Medulla oblongata (tissue), 1 donor: ENCODE results near the gene ZBTB7C.

Source experiments
- DNase-seq: peaks from one replicate; pipeline ENCODE4 v3.0.0-alpha.2; 2015; ENCODE audit errors: extremely low spot score

ZBTB7C gene

DNA sequence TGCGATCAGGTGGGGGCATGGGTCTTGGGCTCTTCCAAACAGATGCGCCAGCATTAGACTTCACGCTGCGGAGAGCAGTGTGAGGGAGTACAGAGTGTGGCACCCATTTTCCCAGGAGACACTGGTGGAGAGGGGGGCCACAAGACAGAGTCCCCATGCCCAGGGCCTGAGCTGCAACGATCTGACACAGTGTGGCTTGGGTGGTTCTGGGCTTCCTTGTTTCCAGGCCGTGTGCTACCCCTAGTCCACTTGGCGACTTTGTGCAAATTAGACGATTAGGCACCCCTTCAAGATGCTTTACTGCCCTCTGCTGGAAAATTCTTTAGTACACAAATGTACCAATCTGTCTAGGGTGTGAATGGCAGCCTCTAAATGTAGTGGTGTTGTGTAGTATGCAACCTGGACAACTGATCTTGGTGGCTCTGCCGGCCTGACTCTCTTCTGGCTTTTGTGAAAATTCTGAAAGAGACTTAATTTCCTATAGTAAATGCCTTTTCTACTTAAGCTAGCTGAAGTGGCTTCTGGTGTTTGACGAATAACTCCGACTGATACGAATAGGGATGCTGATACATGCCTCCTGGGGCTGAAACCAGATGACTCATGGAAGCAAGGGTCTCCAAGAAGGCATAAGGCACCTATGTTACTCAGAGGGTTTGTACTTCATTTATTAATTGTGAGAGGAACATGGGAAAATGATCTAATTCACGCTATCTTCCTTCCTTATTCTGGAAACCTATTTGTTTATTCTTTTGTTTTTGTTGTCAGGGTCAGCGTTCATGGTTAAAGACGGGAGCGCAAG is 386.5 kb downstream of the ZBTB7C start:
- DNase-seq: peak; percentile 87

DNA sequence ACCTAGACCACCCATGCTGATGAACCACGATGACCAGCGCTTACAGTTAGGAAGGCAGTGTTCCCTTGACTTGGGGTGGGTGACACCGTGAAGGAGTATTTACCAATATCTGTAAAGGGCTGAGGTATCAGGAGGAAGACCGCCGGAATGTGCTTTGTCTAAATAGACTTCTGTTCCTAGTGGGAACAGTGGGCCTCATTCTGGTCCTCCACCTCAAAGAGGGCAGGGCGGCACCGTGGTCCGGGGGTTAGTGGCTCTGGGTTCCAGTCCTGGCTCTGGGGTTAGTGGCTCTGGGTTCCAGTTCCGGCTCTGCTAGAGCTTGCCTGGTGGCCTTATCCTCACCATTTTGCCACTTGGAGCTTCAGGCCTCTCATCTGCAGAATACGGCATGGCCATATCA is 387.2 kb downstream of the ZBTB7C start:
- DNase-seq: no peak

DNA sequence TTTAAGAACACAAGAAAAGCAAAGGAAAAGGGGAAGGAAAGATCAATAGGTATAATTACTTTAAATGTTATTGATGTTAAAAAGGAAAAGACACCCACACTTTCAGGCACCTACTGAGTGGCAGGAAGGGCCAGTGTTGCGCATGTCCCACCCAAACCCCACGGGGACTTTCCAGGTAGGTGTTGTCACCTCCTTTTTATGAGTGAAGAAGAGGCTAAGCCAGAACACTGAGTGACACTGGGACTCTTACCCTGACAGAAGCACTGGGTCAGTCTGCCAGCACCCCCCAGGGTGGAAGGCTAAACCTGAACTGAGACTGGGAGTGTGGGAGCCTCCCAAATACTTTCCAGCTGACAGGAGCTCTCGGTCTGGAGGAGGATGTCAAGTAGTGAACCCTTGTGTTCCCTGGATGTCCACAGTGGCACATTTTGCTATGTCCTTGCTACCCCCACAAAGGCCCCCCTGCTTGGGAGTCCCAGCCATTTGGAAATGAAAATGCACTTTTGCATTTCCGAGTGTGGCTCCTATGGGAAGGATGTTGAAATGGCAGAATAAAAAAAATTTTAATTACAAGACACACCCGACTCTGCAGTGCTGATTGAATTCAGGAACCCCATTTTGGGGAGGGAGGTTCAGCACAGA is 387.8 kb downstream of the ZBTB7C start:
- DNase-seq: no peak

DNA sequence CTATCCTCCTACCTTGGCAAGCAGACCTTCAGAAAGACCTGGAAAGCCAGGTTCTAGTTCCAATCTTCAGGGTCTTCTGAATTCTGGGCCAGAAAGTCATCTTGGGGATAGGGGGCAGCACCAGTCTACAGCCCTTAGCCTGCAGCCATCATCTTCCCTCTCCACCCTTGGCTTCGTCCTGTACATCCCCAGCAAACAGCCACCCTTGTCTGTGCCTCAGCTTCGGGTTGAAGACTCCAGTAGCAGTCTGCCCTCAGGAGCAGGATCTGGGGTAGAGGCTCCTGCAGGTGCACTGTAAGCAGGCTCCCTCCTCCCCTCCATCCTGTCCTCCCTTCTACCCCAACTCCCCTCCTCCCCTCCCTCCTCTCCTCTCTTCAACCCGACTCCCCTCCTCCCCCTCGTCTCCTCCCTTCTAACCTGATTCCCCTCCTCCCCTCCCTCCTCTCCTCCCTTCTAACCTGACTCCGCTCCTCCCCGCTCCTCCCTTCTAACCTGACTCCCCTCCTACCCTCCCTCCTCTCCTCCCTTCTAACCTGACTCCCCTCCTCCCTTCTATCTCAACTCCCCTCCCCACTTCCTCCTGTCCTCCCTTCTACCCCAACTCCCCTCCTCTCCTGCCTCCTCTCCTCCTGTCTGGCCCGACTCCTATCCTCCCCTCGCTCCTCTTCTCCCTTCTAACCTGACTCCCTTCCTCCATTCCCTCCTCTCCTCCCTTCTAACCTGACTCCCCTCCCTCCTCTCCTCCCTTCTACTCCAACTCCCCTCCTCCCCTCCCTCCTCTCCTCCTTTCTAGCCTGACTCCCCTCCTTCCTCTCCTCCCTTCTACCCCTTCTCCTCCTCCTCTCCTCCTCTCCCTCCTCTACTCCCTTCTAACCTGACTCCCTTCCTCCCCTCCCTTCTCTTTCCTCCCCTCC is 388.6 kb downstream of the ZBTB7C start:
- no peak for DNase-seq

DNA sequence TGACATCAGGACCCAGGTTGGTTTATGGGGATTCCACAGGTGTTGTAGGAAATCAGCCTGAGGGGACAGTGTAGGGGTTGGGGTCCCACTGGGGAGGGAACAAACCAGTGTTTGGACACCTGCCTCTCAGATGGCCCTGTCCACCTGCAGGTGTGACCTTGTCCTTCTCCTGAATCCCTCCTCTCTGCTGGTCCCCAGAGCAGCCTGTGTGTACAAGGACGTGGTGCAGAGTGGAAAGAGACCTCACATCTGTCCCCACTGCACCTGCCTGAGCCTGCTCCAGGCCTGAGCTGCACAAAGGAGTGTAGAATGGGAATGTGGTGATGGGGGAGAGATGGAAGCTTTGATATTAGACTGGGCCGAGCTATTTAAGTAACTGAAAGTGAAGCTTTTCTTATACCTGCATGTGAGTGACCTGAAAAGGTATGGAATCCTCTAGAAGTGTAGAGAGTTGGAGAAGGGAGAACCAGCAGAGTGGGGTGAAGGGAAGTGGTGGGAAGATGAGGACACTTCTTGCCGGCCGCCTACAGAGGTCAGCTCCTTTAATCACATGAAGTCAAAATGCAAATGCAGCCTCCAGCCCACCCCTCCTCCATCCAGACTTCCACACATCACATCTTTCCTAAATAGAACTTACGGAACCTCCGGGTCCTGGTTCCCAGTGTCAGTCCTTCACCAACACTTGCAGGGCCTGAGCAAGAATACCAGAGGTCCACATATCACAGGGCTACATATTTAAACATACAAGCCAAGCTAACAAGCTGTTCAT is 389.4 kb downstream of the ZBTB7C start:
- no peak for DNase-seq

DNA sequence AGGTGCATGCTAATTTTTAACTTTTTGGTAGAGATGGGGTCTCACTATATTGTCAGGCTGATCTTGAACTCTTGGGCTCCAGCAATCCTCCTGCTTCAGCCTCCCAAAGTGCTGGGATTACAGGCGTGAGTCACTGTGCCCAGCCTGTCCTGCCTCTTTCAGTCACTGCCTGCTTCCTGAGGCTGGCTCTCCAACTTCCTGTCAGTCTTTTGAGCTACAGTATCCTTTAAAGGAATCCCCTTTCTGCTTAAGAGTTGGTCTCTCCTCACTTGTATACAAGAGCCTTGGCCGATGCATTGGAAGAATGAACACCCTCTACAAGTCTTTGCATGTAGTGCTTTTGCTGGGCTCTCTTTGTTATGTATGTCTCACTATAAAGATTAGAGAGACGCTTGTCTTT is 390.3 kb downstream of the ZBTB7C start:
- DNase-seq: no peak

DNA sequence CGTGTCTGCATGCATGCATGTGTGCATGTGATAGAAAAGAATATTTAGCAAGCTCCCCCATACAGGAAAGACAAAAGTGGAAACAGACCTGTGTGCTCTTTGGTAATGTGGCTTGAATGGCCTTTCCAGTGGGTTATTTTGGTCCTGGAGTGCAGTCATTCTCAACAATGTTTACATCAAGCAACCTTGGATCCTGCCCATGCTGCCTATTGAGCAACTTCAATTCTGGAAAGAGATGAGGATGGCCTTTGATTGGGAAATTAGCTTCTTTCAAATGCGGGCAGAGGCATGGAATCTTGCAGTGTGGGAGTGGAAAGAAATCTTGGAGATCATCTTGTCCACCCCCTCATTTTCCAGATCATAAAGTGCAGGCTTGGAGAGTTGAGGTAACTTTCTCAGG is 391.5 kb downstream of the ZBTB7C start:
- no peak for DNase-seq

DNA sequence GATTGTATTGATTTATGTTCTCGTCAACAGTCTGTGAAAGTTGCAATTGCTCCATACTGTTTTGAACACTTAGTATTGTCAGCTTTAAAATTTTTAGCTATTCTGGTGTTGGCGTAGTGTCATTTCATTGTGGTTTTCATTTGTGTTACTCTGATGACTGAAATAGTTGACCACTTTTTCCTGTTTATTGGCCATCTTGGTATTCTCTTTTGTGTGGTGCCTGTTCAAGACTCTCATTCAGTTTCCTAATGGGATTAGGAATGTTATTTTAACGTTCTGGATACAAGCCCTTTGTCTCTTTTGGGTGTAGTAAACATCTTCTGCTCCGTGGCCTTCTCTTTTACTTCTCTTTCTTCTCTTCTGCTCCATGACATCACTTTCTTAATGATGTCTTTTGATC is 396.0 kb downstream of the ZBTB7C start:
- DNase-seq: no peak

DNA sequence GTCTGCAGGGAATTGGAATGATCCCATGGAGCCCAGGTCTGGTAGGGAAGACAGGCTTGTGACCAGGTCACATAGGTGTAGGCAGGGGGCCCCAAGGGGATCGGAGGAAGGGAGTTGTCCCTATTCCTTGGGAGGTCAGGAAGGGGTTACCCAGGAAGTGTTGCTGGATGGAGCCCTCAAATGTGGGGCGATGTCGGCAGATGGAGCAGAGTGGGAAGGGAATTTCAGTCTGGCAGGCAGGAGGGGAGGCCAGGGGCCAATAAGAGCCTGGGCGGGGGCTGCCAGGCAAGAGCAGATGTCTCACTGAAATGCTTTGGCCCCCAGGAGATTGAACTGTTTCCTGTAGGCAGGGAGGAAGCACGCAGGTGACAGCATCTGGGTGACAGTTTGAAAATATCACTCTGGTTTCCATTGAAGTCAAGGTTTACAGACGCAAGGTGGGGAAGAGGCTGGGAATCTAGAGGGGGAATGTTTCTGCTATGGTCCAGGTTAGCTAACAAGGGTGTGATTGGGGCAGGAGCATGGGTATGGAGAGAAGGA is 397.2 kb downstream of the ZBTB7C start:
- DNase-seq: no peak

DNA sequence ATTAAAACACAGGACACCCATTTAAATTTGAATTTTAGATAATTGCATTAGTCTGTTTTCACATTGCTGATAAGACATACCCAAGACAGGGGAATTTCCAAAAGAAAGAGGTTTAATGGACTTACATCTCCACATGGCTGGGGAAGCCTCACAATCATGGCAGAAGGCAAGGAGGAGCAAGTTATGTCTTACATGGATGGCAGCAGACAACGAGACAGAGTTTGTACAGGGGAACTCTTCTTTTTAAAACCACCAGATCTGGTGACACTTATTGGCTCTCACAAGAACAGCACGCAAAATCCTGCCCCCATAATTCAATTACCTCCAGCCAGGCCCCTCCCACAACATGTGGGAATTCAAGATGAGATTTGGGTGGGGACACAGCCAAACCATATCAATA is 398.9 kb downstream of the ZBTB7C start:
- no peak for DNase-seq

DNA sequence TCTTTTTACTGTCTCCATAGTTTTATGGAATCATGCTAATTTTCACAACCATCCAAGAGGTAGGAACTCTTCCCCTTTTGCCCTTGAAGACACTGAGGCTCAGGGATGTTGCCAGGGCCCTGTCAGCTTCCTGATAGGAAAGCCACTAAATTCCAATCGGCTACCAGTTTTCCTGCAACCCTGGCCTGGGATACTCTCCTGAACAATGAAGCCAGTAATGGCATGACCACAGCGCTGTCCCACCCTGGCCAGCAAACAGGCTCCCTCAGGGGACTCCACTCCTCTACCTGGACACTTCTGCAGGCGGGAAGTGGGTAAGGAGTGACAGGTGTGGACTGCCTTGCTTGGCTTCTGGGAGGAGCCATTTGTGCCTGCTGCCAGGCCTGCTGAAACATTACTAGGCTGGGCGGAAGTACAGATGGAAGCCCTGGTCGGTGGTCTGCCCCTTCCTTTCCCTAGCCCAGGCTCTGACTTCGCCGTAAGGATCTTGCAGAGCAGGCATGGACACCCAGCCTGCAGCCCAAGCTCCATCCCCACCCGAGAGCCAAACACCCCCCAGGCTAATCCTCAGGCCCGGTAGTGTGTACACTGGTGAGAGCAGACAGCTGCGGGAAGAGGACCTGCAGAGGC is 400.0 kb downstream of the ZBTB7C start:
- DNase-seq: no peak

DNA sequence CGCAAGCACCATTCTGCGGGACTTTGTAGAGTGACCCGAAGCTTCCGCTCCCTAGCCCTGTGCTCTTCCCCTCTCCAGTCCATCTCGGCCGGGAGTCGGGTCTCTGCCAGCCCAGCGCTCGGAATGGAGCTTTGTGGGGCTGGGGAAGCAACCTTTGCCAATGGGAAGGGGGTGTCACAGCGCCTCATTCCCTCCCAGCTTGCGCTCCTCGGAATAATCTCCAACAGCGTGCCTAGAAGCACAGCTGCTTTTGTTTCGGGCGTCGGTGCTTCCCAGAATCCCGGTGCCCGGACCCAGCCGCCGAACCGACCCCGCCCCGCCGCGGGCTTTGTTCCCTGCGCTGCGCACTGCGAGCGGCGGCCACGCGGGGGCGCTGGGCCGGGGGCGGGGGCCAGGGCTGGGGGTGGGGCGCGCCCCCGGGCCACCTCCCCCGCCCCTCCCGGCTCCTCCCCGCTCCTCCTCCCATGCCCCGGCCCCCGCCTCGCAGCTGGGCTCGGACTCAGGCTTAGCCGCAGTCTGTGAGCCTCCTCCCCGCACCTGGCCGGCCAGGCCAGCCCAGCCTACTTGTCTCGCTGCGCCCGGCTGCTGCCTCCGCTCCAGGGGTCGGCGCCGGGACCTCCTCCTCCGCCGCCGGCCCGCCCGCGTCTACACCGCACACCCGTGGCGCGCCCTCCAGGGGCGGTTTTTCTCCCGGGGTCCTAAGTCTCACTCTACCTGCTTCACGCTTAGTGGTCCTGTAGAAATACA is 401.1 kb downstream of the ZBTB7C start:
- DNase-seq: peak; percentile 41

DNA sequence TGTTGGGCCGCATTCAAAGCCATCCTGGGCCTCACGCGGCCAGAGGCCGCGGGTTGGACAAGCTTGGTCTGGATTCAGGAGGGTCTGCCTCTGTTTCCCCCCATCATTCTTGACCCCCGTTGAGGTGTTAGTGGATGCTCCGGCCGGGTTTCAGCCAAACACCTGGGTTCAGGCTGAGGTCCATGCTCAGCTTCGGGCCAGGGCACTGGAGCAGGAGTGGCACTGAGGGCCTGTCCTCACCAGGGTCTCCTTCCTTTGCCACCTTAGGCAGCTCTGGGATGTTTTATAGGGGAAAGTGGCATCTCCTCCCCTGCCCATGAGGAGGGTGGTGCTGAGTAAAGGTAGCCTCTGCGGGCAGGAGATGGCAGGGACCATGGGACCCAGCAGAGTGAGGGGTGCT is 401.8 kb downstream of the ZBTB7C start:
- no peak for DNase-seq

DNA sequence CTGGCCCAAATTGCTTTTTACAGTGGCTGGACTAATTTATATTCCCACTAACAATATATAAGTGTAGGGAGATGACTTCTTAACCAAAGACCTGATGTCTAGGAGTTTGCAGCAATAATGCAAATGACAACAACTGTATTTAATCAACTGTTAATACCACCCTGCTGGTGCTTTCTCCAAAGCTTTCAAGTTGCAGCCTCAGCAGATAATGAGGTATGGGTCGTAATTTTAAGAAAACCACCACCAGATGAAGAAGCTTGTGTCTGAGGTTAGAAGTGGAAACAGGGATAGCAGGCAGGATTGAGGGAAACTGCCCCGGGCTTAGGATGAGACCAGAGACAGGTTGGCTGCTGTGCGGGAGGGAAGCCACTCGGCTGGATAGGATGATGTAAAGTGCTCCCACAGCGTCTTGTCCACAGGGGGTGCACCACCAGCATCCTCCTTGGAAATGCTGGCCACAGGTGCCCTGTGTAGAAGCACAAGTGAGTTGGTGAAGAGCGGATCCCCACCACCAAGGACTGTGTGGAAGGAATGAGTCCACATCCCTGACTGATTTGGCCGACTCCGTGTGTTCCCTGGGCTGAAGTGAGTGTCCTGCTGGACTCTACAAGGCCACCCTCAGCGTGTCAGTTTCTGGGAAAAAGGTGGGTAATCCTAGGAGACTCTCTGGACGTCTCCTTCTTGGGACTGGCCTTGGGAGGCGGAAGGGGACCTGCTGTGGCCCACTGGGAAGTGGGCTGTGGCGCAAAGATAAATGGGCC is 402.6 kb downstream of the ZBTB7C start:
- no peak for DNase-seq

DNA sequence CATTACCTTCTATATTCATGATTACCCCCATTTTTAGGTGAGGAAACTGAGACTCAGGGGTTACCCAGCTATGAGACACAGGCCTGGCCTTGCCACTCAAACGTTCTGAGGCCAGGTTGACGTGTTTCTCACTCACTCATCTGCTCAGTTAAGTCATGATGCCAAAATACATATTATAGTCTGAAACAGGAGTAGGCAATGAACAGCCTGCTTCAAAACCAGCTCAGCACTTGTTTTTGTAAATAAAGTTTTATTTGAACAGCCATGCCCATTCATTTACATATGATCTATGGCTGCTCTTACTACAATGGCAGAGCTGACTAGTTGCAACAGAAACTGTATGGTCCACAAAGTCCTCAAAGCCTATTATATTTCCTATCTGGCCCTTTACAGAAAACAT is 404.6 kb downstream of the ZBTB7C start:
- no peak for DNase-seq

DNA sequence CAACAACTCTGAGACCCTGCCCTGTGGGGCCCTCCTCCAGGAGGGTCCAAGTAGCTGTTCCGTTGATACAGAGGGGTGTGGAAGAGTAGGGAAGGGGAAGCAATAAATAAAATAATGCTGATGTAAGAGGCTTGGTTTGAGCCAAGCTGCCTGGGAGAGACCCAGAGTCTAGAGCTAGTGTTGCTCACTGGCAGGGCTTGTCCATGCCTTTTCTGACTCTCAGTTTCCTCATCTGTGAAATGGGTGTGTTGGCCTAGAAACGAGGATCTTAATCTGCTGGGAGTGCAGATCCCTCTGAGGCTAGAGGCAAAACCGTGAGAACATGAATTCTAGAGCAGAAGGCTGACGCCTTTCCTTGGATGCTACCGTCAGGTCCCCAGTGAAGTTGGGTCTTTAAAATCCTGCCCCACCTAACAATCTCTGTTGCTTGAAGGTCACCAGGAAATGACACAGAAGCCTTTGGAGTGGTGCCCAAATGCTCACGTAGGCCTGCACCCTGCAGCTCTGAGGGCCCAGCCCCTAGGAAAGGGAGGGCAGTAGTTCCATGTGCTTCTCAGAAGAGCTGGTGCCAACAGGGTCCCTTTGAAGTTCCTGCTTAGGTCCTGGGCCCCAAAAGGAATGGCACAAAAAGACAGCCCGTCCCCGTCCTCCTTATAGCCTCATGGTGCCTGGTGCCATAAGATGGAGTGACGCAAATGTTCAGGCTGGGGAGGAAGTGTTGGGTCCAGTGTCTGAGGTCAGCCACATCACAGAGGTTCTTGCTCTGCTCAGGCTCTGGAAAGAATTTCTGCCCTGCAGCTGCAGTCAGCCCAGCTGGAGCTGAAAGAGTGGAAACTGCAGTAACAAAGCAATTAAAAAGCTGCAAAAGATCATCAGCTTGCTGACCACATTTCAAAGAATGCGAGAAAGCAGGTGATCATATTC is 405.5 kb downstream of the ZBTB7C start:
- DNase-seq: no peak

DNA sequence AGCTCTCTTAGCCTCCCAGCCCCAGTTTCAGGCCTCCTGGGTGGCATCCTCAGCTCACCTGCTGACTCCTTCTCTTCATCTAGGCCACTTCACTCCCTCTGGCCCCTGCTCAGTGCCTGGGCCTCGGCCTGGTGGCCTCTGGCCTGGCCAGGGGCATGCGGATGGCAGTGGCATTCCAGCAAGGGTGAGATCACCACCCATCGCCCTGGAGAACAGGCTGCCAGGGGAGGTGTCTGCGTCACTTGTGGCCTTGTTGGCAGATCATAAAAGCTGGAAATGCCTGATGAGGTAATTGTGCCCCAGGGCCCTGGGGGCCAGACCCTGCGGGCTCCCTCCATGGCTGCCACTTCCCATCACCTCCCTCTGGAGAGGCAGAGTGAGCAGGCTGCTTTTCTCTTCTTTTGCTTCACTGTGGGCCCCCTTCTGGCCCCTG is 406.2 kb downstream of the ZBTB7C start:
- DNase-seq: no peak

DNA sequence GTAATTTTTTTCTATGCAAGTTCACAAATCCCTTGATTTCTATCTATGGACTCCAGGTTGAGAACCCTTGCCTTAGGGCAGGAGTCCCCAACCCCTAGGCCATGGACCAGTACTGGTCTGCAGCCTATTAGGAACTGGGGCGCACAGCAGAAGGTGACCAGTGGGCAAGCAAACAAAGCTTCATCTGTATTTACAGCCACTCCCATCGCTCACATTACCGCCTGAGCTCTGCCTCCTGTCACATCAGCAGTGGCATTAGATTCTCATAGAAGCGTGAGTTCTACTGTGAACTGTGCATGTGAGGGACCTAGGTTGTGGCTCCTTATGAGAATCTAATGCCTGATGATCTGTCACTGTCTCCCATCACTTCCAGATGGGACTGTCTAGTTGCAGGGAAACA is 408.5 kb downstream of the ZBTB7C start:
- DNase-seq: no peak
